ENCODE data around the gene ARL8B. TPM values are rescaled to one million over a fixed set of nuclear protein-coding genes. Genes with fewer than 3 reads are reported as not detected.

ARL8B gene
- total and polyA plus RNA-seq, 9 of the 15 experiments (the other 6 are each of a cell fraction or from before 2014, with no cell fraction given), result 28.5 to 99.4 (median 77.2) TPM

GRCh38 chr3:5185093-5185673 lies 63.1 kb downstream of the ARL8B start (continued):
- TF ChIP-seq TFAP4 (CRISPR knock-in tag; IDR thresholded peaks at IDR 0.05; ENCODE audit: borderline replicate concordance), result no peak
- no peak for TF ChIP-seq PHB2 (IDR thresholded peaks at IDR 0.05; ENCODE audit: low read depth)
- TF ChIP-seq RB1 (IDR thresholded peaks at IDR 0.05; ENCODE audit: low read depth), result no peak
- TF ChIP-seq ID3 (CRISPR knock-in tag; IDR thresholded peaks at IDR 0.05), result no peak
- no peak for TF ChIP-seq ID3 (tag; IDR thresholded peaks at IDR 0.05)
- no peak for TF ChIP-seq NR3C1 (CRISPR knock-in tag; IDR thresholded peaks at IDR 0.05)
- no peak for TF ChIP-seq PHF8 (IDR thresholded peaks at IDR 0.05; ENCODE audit: borderline replicate concordance, low read length)
- no peak for TF ChIP-seq ZNF407 (IDR thresholded peaks at IDR 0.05; ENCODE audit: low read depth)
- TF ChIP-seq PYGO2 (tag; IDR thresholded peaks at IDR 0.05), result no peak
- no peak for TF ChIP-seq ZNF217 (CRISPR knock-in tag; IDR thresholded peaks at IDR 0.05)
- peak; percentile 78; the same call in 1 of the 2 replicates for TF ChIP-seq RNF219 (CRISPR knock-in tag; IDR thresholded peaks at IDR 0.05)
- no peak for TF ChIP-seq ZNF699 (CRISPR knock-in tag; IDR thresholded peaks at IDR 0.05; ENCODE audit: insufficient replicate concordance)
- TF ChIP-seq CXXC5 (CRISPR knock-in tag; IDR thresholded peaks at IDR 0.05), result peak; percentile 89
- TF ChIP-seq ESRRA (IDR thresholded peaks at IDR 0.05; ENCODE audit: borderline replicate concordance, low read depth), result peak; percentile 99
- peak in 1 of 2 experiments; percentile 61; a peak in 2 of 4 replicates for TF ChIP-seq RCOR1 (IDR thresholded peaks at IDR 0.05; ENCODE audit: borderline replicate concordance in 1 of 2, low read depth in 2 of 2, low read length in 2 of 2)
- no peak for TF ChIP-seq CEBPG (CRISPR knock-in tag; IDR thresholded peaks at IDR 0.05)
- TF ChIP-seq CEBPG (tag; conservative IDR thresholded peaks at IDR 0.05 in 1 of 2, IDR thresholded peaks at IDR 0.05 in 1 of 2), result peak; percentile 54; a peak in 3 of 4 replicates

Measured in K562 (cell line).